GM19025 (cell line): ENCODE results near the gene C6orf58.

Source experiments
- ATAC-seq: cut with Tn5 transposase; IDR thresholded peaks from one replicate; pipeline ENCODE4 v1.9.1; 2021; ENCODE audit warnings: mild to moderate bottlenecking, low read depth, moderate library complexity; ENCODE audit not compliant: unreplicated experiment

The C6orf58 gene

DNA sequence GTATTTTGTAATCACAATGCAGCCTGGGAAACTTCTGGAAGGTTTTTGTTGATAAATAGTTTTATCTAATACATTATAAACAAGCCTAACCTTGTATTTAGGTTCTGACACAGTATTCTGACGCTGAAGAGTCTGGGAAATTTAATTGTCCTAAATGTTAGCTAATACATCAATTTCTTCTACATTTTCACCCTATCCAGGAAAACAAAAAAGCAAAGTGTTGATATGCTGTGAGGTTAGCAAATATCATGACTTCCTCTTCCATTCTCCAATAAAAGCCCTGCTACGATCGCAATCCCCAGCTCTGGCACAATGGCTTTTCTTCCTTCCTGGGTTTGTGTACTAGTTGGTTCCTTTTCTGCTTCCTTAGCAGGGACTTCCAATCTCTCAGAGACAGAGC lies at the start of gene C6orf58:
C6orf58 (plus strand) TSS at position 301 of the 400 bp plus-strand sequence; CDS start at position 313, 12 bp downstream.
- no peak for ATAC-seq

- ATAC-seq = no peak
These were observed 44.0 kb upstream of the C6orf58 start for GRCh38 chr6:127533011-127533410.

DNA sequence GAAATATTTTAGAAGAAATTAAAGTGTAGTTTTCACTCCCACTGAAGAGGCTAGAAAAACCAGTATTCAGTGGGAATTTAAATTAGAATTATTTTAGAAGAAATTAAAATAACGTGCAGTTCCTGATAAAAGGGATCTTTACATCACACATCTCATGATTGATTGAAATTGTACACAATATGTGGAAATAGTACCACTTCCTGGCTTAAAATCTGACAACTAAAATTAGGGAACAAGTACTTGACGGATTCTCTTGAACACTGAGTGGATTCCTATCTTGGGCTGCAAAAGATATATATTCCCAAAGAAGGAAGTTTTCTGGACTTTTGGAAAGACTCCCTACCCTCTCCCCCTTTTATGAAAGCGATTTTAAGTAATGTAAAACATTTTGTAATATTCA lies 43.2 kb upstream of the C6orf58 start:
- ATAC-seq = no peak

DNA sequence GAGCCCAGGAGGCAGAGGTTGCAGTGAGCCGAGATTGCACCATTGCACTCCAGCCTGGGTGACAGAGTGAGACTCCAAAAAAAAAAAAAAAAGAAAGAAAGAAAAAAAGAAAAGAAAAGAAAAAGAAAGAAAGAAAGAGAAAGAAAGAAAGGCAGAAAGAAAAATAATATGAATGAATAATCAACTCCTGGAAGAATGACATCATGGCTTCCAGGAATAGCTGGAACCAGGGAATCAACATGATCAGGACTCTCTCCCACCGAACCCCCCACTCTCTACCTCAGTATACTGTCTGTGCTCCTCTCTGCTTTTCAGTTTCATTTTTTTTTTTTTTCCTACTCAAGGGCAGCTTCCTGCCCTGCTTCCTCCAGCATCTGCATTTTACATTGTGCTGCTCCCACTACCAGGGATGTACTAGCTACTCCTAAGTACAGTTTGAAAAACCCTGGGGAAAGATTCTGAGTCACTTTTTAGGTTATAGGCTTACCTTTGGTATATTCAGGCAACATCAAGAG lies 38.2 kb upstream of the C6orf58 start:
- ATAC-seq = no peak

DNA sequence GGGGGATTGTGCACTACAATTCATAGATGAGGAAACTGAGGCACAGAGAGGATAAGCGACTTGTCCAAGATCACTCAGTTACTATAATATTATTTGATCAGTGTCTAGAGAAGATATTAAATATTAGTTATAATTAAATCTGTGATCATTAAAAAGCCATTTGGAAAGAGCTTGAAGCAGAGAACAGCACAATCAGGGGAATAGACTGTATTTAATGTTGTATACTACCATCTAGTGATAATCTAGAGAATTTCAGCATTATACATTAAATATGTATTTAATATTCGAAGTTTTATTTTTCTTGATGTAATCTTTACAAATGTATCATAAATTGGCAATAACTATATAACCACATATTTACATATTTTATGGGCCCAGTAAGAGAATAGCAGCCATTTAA lies 37.7 kb upstream of the C6orf58 start:
- ATAC-seq = no peak

- ATAC-seq = no peak
These were observed 29.8 kb upstream of the C6orf58 start for GRCh38 chr6:127547215-127547614.

GRCh38 chr6:127547904-127548649 lies 28.9 kb upstream of the C6orf58 start:
- ATAC-seq = no peak

GRCh38 chr6:127550403-127550802 lies 26.6 kb upstream of the C6orf58 start:
- ATAC-seq = no peak

DNA sequence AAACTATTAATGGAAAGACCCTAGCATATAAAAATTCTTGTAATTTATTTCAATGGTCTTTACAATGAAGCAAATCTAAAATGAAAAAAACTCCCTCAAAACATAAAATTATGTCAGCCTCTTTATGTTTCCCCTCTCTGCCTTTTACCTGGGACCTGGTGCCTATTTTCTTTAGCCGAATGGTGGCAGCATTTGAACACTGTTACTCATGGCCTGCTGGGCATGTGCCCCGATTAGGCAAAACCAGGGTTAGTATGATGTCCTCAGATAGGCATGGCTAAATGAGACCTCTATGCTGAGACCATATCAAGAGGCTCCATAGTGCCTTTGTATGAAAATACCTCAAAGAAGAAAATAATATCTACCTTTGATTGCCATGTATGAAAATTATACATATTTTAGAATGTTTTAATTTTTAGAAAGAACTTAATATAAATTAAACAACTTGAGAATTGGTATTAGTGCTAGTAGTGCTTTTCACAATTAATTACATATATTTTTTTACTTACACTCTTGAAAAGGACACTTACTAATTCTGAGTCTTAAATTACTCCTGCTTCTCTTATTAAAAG lies 22.5 kb upstream of the C6orf58 start:
- ATAC-seq = no peak

DNA sequence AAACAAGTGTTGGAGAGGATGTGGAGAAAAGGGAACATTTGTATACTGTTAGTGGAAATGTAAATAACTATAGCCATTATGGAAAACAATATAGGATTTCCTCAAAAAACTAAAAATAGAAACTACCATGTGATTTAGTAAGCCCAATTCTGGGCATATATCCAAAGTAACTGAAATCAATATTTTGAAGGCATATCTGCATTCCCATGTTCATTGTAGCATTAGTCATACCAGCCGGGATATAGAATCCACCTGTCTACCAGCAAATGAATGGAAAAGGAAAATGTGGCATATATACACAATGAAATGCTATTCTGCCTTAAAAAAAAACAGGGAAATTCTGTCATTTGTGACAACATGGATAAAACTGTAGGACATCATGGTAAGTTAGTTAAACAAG lies 15.3 kb upstream of the C6orf58 start:
- ATAC-seq = no peak

DNA sequence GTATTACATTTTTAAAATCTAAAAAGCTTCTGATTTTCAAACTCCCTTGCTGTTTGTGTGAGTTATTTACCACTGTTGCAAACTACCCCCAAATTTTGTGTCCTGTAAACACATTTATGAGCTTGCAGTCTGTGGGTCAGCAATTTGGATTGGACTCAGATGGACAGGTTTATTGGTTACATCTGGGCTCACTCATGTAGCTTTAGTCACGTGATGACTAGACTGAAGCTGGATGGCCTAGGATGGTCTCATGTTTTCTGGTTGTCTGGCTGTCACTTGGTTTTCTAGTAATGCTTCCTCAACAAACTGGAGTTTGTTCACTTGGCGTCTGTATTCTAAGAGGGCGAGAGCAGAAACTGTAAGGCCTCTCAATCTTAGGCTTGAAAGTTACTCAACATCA lies 12.2 kb upstream of the C6orf58 start:
- ATAC-seq = no peak

GRCh38 chr6:127566119-127566518 lies 10.9 kb upstream of the C6orf58 start:
- no peak for ATAC-seq

DNA sequence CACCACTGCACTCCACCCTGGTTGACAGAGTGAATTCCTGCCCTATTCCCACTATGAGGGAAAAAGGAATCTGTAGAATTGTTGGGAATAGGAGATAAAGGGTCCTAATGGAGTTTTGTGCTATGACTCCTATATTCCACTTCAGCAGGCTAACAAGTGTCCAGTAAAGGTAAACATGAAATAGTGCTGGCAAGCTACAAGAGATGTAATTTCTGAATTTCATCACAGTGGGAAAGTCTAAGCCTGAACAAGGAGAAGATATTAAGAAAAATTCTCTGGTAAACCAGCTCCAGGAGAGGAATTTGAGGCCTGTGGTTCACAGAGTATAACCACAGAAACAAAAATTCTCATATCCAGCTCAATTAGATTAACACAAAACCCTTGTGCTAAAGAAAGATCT lies 10.3 kb upstream of the C6orf58 start:
- no peak for ATAC-seq

DNA sequence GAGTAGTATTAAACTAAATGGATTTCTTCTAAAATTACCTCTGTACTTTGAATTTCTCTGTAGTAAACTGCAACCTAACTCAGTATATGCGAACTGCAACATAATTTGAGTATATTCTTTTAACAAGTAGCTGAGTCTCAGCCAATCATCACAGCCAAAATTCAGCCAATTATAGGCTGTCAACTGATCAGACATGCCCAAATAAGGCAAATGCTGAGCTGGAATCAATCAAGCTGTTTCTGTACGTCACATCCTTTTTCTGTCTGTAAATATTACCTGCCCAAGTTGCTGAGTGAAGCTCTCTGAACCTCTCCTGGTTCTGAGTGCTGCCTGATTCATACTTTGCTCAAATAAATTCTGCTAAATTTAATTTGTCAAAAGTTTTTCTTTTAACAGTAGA lies 9.5 kb upstream of the C6orf58 start:
- ATAC-seq = no peak

GRCh38 chr6:127570739-127571389 lies 6.1 kb upstream of the C6orf58 start:
- peak; percentile 56 for ATAC-seq

- ATAC-seq = no peak
These were observed 1.9 kb downstream of the C6orf58 start for GRCh38 chr6:127578900-127579299.

GRCh38 chr6:127581576-127581975 lies 4.6 kb downstream of the C6orf58 start:
- ATAC-seq = no peak

GRCh38 chr6:127582777-127583462 lies 5.9 kb downstream of the C6orf58 start:
- ATAC-seq = no peak

GRCh38 chr6:127585123-127585522 lies 8.1 kb downstream of the C6orf58 start:
- ATAC-seq = no peak

GRCh38 chr6:127586372-127586771 lies 9.4 kb downstream of the C6orf58 start:
- no peak for ATAC-seq

GRCh38 chr6:127587875-127588274 lies 10.9 kb downstream of the C6orf58 start:
- ATAC-seq = no peak
